Left lung (tissue), 14 donors: ENCODE results near the gene KLRC3. TPM values are rescaled to one million over a fixed set of nuclear protein-coding genes. Genes with fewer than 3 reads are reported as not detected.
"Not testable (repeated sequence)": the region's sequence is repeated elsewhere in the genome, so short reads cannot be mapped to it uniquely, and the experiment has no call there.

Source experiments
- ATAC-seq: fragments of 200-7000 bp; cut with Tn5 transposase; one replicate; pipeline ENCODE4 v1.9.1; 2020; ENCODE audit warnings: moderate library complexity
- DNase-seq, 4 donors: peaks; one replicate each; pipeline ENCODE4 v3.0.0-alpha.2; 2013 to 2020
- H3K27ac ChIP-seq, 2 donors: fragments of 200-600 bp; sonication (generic) in 1 of 2; one replicate each; pipeline versions ENCODE4 v1.5.0 to v1.8.0; 2020 to 2021
- H3K27me3 ChIP-seq, 2 donors: fragments of 200-600 bp; sonication (generic) in 1 of 2; one replicate each; pipeline versions ENCODE4 v1.5.0 to v1.8.0; 2020 to 2021
- H3K36me3 ChIP-seq, 2 donors: fragments of 200-600 bp; sonication (generic) in 1 of 2; one replicate each; pipeline versions ENCODE4 v1.5.0 to v1.8.0; 2020 to 2021
- H3K4me1 ChIP-seq, 2 donors: fragments of 200-600 bp; one replicate each; pipeline ENCODE4 v1.8.0; 2021
- H3K4me3 ChIP-seq, 2 donors: fragments of 200-600 bp; sonication (generic) in 1 of 2; one replicate each; pipeline versions ENCODE4 v1.5.0 to v1.8.0; 2020 to 2021; ENCODE audit warnings: mild to moderate bottlenecking in 1 of 2
- H3K9me3 ChIP-seq, 2 donors: fragments of 200-600 bp; sonication (generic) in 1 of 2; one replicate each; pipeline versions ENCODE4 v1.5.0 to v1.8.0; 2020 to 2021
- intact Hi-C, 2 donors: fragments of 100-400 bp; cut with DNase I; formaldehyde crosslinking; loops; one replicate each; pipeline versions ENCODE4 v1.11.2 to v1.14.2; 2022
- long read RNA-seq, 12 donors: library from polyadenylated mRNA in 2 of 12; unstranded in 2 of 12; transcript quantifications; one replicate each; pipeline ENCODE4 v2.0.0 and lab custom pipeline, GENCODE V29; 2019 to 2026
- polyA plus RNA-seq, 6 donors: library from polyadenylated mRNA; unstranded; fragments of 120-200 nt; gene quantifications; one replicate each; pipeline ENCODE4 v1.2.1, GENCODE V29; 2013; ENCODE audit not compliant: insufficient read length in 6 of 6
- total RNA-seq, 2 donors: library from RNA; stranded (reverse); fragmentation: NEBNext Ultra II Directional; extraction: Animal tissue kit (Norgen Biotek cat#: 25700); gene quantifications; one replicate each; pipeline ENCODE4 v1.2.1, GENCODE V29; 2021
- TF ChIP-seq, protein P1 (sequence below), 2 donors: fragments of 200-600 bp; sonication (generic) in 1 of 2; IDR thresholded peaks; one replicate each; pipeline versions ENCODE4 v1.5.0 to v1.8.0; 2021; ENCODE audit warnings: antibody characterized with exemption in 2 of 2
- donor health status: DM: no; HTN: yes; CAD: no.
- donor health status: DM: no; HTN: no; CAD: no.

The KLRC3 gene
- total RNA-seq (not detected), polyA plus RNA-seq (under 1 TPM in 3 of 6 donors, not detected in 3; 0.25 to 0.41 (median 0.32) TPM)
- long read RNA-seq, donor 1, result 0 reads
- long read RNA-seq, donor 2, result 0 reads
- long read RNA-seq, donor 3, result 0 reads
- long read RNA-seq, donor 4, partial matches to known transcripts, result 0 of 1 reads
- long read RNA-seq, donor 4, other reads (novel, unspliced or antisense), result 1 of 1 reads
- long read RNA-seq, donor 5, result 0 reads
- long read RNA-seq, donor 6, result 0 reads
- long read RNA-seq, donor 7, result 0 reads
- long read RNA-seq, donor 8, result 0 reads
- long read RNA-seq, donor 9, result 0 reads
- long read RNA-seq, donor 10, partial matches to known transcripts, result 0 of 2 reads
- long read RNA-seq, donor 10, other reads (novel, unspliced or antisense), result 0 of 2 reads
- long read RNA-seq, donor 11, result 0 reads
- long read RNA-seq, donor 12, result 0 reads

DNA sequence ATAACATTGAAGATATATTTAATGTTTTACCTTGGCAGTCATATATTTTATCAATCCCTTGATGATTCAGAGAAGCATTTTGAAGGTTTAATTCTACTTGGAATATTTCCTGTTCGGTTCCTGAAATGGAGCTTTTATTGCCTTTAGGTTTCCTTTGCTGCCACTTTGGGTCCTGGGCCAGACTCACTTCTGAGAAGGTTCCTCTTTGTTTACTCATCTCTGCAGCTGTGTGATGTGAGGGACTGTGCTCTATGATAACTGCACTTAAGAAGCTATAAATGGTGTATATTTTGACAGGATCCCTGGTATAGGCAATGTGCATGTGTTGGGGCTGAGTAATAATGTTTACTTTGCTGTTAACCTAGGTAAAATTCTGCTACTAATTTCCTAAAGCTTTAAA is at the start of gene KLRC3:
Gene KLRC3 (minus strand): TSS at position 262 of the 400 bp plus-strand sequence. CDS start 45 bp downstream, at position 217.
- ATAC-seq, H3K4me1 ChIP-seq, H3K36me3 ChIP-seq, H3K4me3 ChIP-seq, H3K27me3 ChIP-seq, DNase-seq, H3K9me3 ChIP-seq, intact Hi-C loops, H3K27ac ChIP-seq: not testable (repeated sequence)

DNA sequence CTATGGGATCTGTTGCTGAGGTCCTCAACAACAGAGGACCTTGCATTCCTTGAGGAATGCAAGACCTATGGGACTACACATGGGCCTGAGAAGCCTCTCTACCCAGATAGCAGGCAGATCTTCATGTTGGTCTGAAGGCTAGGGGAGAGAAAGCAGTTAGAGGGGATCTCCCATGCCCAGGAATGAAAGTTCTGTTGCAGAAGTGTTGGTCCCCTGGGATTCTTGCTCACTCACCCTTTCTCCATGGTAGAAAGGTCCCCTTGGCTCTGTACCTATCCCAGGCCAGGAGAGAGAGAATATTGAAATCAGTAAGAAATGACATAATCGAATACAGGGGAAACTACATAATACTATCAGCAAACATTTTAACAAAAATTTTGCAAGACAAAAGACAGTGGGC is 49.3 kb upstream of the KLRC3 start:
- TF ChIP-seq, protein P1, sequence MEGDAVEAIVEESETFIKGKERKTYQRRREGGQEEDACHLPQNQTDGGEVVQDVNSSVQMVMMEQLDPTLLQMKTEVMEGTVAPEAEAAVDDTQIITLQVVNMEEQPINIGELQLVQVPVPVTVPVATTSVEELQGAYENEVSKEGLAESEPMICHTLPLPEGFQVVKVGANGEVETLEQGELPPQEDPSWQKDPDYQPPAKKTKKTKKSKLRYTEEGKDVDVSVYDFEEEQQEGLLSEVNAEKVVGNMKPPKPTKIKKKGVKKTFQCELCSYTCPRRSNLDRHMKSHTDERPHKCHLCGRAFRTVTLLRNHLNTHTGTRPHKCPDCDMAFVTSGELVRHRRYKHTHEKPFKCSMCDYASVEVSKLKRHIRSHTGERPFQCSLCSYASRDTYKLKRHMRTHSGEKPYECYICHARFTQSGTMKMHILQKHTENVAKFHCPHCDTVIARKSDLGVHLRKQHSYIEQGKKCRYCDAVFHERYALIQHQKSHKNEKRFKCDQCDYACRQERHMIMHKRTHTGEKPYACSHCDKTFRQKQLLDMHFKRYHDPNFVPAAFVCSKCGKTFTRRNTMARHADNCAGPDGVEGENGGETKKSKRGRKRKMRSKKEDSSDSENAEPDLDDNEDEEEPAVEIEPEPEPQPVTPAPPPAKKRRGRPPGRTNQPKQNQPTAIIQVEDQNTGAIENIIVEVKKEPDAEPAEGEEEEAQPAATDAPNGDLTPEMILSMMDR (IDR thresholded peaks at IDR 0.05), result no peak
- intact Hi-C loops, result no loop called here
- no peak for ATAC-seq

DNA sequence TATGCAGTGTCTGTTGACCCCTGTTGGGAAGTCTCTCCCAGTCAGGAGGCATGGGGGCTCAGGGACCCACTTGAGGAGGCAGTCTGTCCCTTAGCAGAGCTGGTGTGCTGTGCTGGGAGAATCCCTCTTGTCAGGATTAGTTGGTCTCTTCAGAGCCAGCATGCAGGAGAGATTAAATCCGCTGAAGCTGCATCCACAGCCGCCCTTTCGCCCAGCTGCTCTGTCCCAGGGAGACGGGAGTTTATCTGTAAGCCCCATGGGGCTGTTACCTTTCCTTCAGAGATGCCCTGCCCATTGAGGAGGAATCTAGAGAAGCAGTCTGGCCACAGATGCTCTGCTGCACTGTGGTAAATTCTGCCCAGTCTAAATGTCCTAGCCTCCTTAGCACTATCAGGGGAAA is 45.9 kb upstream of the KLRC3 start:
- no peaks in the 10 kb centered on the region for H3K36me3 ChIP-seq
- no peak overlapping the region for H3K27ac ChIP-seq
- no peaks in the 10 kb centered on the region for H3K27me3 ChIP-seq
- DNase-seq (no peak), ATAC-seq (no peak)
- no peaks in the 10 kb centered on the region for H3K9me3 ChIP-seq
- H3K4me1 ChIP-seq, result no peaks in the 10 kb centered on the region
- intact Hi-C loops, result no loop called here
- no peak overlapping the region for H3K4me3 ChIP-seq
- TF ChIP-seq, protein P1 (IDR thresholded peaks at IDR 0.05), result no peak

More for the DNA sequence above, 49.3 kb upstream of the KLRC3 start:
- Histone ChIP-seq H3K9me3 (peaks cover 0 to 8% of the 10 kb centered on the region in 2 donors), H3K4me1 (no peaks in the 10 kb centered on the region), H3K36me3 (no peaks in the 10 kb centered on the region), H3K27me3 (no peaks in the 10 kb centered on the region), H3K27ac (no peak overlapping the region), H3K4me3 (no peak overlapping the region)
- DNase-seq, result no peak

DNA sequence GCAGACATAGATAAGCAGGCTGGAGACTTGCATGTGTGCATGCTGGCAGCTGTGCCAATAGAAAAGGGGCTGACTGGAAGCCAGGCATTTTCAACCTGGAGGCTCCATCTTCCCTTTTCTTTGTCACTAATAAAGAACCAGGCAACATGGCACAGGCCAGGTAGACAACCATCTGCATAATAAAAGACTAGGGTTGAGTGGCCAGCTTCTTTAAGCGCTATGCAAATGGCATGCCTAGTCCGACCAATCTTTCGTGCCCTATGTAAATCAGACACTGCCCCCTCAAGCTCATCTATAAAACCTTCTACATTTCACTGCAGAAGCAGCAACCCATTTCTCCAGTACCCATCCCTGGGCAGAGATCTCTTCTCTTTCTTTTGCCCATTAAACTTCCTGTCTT is 37.4 kb upstream of the KLRC3 start:
- intact Hi-C loops, result no loop called here
- Histone ChIP-seq H3K4me1 (no peaks in the 10 kb centered on the region), H3K27ac (no peak overlapping the region), H3K4me3 (no peak overlapping the region), H3K36me3 (no peaks in the 10 kb centered on the region), H3K27me3 (no peaks in the 10 kb centered on the region), H3K9me3 (peaks cover 3 to 29% of the 10 kb centered on the region in 2 donors)
- ATAC-seq (no peak), DNase-seq (no peak)
- TF ChIP-seq, protein P1 (IDR thresholded peaks at IDR 0.05), result no peak

DNA sequence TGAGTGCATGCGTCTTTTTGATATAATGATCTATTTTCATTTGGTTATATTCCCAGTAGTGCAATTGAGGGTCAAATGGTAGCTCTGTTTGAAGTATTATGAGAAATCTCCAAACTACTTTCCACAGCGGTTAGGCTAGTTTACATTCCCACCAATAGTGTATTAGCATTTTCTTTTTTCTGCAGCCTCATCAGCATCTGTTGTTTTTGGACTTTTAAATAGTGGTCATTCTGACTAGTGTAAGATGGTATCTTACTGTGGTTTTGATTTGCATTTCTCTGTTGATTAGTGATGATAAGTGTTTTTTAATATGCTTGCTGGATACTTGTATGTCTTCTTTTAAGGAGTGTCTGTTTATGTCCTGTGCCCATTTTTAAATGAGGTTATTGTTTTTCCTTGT is 36.5 kb upstream of the KLRC3 start:
- DNase-seq (no peak), ATAC-seq (no peak)
- Histone ChIP-seq H3K27ac (no peak overlapping the region), H3K36me3 (no peaks in the 10 kb centered on the region), H3K4me3 (no peak overlapping the region), H3K9me3 (peaks cover 3 to 29% of the 10 kb centered on the region in 2 donors), H3K4me1 (no peaks in the 10 kb centered on the region), H3K27me3 (no peaks in the 10 kb centered on the region)
- intact Hi-C loops, result no loop called here
- TF ChIP-seq, protein P1 (IDR thresholded peaks at IDR 0.05), result no peak
